Left renal cortex interstitium (tissue), 4 donors: ENCODE data around the gene AFF3. TPM values are rescaled to one million over a fixed set of nuclear protein-coding genes. Genes with fewer than 3 reads are reported as not detected.
A peak's percentile ranks its signal among the peaks of the same experiment; 100 is the strongest.

Experiments used
- DNase-seq, 4 donors: peaks; one replicate each; pipeline ENCODE4 v3.0.0-alpha.2; 2013; ENCODE audit warnings: low read depth in 4 of 4, low spot score in 2 of 4, missing footprints in 1 of 4
- polyA plus RNA-seq, 4 donors: library from polyadenylated mRNA; unstranded; fragments of 120-200 nt; gene quantifications; one replicate each; pipeline ENCODE4 v1.2.1, GENCODE V29; 2013; ENCODE audit not compliant: insufficient read length in 4 of 4

AFF3 gene
- polyA plus RNA-seq, 4 donors = 18.4 to 26.6 (median 24.0) TPM

- DNase-seq = no peak
Observed at GRCh38 chr2:99811544-99811943, 330.8 kb downstream of the AFF3 start.

- no peak for DNase-seq
Observed at GRCh38 chr2:99810225-99810624, 332.2 kb downstream of the AFF3 start.

GRCh38 chr2:99809259-99809900 lies 333.0 kb downstream of the AFF3 start:
- no peak for DNase-seq

DNA sequence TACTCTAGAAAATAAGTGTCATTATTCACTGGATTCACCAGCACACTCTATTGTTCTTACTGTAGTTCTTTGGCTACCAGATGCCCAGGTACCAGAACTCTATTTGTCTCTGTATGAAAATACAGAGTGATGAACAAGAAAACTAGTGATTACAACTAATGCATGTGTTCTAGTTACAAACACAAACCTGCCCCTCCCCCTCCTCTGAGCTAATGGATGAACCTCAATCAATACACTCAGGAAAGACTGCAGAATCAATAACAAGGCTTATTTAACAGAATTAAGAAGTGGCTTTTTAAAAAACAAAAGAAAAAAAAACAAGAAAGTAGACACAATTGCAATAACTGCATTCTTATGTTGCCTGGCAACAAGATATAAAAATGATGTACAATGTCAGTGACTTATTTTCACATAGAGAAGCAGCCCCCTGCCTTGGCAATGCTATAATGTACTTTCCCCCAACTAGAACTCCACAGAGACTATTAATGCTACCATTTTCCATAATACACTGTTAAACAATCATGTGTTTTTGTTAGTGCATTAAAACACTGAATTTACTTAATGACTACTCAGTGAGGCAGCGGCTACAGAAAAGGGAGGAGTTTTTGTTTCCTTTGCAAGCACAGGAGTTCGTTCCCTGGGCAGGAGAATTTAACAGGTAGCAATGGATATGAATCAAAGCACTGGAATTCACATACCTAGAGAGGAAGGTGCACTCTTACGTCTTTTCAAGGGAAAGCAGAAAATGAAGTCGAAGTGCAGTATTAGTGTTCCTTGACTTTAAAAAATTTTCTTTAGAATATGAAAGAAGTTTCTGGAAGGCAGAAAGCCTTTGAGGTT lies 333.8 kb downstream of the AFF3 start:
- no peak for DNase-seq

- no peak for DNase-seq
Observed at GRCh38 chr2:99806758-99807157, 335.6 kb downstream of the AFF3 start.

DNA sequence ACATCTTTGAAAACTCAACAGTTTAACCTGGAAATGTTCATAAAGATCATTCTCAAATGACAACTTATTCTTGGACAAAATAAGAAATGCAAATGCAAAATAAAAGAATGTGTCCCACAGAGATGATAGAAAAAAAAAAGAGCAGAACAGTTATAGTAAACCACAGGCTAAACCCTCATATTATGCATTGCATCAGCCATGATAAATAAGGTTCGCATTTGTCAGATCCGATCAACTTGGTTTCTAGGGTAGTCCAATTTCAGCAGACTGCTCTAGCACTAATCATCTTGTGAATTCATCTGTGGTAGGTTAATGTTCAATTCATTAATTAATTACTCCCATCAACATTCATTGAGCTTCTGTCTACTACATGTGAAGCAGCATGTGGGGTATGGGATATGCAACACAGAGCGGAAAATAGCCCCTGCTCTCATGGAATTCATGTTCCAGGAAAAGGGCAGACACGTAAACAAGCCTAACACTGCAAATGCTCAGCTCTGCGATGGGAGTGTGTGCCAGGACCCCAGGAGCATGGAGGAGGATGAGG lies 336.4 kb downstream of the AFF3 start:
- DNase-seq = no peak

DNA sequence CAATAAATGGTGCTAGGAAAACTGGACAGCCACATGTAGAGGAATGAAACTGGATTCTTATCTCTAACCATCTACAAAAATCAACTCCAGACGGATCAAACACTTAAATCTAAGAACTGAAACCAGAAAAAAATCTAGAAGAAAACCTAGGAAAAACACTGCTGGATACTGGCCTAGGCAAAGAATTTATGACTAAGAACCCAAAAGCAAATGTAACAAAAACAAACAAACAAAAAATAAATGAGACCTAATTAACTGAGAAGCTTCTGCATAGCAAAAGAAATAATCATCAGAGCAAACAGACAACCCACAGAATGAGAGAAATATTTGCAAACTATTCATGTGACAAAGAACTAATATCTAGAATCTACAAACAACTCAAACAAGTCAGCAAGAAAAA lies 338.5 kb downstream of the AFF3 start:
- no peak for DNase-seq

DNA sequence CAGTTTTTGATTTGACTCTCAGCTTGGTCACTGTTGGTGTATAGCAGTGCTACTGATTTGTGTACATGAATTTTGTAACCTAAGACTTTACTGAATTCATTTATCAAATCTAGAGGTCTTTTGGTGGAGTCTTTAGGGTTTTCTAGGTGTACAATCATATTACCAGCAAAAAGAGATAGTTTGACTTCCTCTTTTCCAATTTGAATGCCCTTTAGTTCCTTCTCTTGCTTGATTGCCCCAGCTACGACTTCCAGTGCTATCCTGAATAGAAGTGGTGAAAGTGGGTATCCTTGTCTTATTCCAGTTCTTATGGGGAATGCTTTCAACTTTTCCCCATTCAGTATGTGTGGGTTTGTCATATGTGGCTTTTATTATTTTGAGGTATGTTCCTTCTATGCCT lies 339.7 kb downstream of the AFF3 start:
- DNase-seq = no peak

DNA sequence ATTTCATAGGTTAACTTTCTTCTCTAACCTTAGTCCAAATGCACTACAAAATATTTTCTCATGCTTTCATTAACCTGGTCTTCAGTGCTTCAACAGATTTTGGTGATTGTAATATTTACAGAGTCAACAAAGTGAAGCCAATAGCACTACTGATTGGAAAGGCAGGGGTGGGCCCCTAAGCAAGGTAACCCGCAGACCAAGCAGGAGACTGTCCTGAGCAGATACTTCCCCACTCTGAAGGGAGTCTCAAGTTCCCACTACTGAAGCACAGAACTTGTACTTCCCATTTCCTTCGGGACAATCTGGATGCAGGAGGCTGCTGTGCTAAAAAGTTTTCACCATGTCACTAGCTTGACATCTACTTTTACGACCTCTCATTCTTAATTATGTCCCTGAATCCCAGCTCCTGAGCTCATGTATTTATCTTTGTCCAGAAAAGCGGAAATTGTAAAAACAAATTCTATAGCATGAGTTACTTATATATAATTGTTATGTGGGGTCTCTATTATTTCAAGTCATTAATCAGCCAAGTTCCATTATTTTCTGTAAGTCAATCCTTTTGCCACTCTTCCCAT lies 341.0 kb downstream of the AFF3 start:
- peak in 2 of 4 donors; percentile 25 to 41 for DNase-seq

GRCh38 chr2:99797475-99797874 lies 344.9 kb downstream of the AFF3 start:
- DNase-seq = no peak

- no peak for DNase-seq
Observed at GRCh38 chr2:99794414-99794813, 348.0 kb downstream of the AFF3 start.

DNA sequence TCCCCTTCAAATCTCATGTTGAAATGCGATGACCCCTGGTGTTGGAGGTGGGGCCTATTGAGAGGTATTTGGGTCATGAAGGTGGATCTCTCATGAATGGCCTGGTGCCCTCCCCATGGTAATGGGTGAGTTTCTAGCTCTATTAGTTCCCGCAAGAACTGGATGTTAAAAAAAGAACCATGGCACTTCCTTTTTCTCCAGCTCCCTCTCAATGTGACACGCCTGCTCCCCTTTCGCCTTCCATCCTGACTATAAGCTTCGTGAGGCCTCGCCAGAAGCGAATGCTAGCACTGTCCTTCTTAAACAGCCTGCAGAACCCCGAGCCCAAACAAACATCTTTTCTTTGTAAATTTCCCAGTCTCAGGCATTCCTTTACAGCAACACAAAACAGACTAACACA lies 349.4 kb downstream of the AFF3 start:
- no peak for DNase-seq

- DNase-seq = no peak
Observed at GRCh38 chr2:99789849-99790248, 352.5 kb downstream of the AFF3 start.

GRCh38 chr2:99787769-99788382 lies 354.5 kb downstream of the AFF3 start:
- DNase-seq = no peak

DNA sequence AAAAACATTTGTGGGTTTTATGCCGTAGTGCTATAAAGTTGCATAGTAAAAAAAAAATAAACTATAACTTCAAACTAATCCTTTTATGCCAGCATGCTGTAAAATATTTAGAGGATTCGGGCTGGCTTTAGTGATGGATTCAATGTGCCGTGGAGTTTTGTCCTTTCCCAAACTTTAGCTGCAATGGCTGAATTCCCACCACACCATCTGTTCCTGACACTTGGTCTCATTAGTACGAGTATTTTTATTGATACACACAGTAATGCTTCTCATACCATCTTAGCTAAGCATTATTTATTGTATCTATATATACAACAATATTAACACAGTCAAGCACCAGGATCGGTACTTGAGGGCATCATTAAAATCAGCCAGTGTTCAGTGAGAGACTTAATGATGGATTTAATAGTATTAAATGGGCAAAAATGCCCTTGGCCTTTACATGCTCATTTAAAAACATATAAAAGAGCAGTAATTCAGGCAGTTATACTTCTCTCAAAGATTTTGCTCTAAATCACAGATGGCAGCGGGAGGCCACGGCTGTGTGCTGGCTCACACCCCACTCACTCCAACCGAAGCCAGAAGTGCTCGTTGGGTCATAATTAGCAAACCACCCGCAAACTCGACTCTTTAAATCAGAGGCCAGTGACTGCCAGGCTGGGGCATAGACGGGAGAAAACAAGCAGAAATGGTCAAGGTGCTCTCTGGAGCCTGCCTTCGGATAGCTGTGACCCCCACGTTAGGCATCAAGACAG lies 355.6 kb downstream of the AFF3 start:
- no peak for DNase-seq

DNA sequence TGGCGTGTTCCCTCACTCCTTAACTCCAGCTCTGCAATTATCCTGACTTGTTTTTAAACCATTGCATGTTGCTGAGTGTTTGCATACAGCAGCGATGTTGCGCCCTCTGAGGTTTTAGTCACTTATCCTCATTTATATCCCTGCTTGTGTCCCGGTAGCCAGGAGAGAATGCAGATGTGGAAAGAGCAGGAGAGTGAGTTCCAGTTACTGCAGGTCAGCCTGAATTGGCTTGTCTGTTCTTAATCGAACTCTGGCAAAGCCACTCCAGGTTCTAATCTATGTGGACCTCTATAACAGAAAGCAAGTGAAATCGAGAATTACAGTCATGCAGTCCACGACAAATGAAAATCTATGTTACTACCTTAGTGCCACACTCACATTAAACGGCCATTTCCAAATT lies 357.4 kb downstream of the AFF3 start:
- no peak for DNase-seq

GRCh38 chr2:99784282-99784681 lies 358.1 kb downstream of the AFF3 start:
- no peak for DNase-seq

GRCh38 chr2:99780276-99780675 lies 362.1 kb downstream of the AFF3 start:
- DNase-seq = no peak

GRCh38 chr2:99779276-99779675 lies 363.1 kb downstream of the AFF3 start:
- no peak for DNase-seq

DNA sequence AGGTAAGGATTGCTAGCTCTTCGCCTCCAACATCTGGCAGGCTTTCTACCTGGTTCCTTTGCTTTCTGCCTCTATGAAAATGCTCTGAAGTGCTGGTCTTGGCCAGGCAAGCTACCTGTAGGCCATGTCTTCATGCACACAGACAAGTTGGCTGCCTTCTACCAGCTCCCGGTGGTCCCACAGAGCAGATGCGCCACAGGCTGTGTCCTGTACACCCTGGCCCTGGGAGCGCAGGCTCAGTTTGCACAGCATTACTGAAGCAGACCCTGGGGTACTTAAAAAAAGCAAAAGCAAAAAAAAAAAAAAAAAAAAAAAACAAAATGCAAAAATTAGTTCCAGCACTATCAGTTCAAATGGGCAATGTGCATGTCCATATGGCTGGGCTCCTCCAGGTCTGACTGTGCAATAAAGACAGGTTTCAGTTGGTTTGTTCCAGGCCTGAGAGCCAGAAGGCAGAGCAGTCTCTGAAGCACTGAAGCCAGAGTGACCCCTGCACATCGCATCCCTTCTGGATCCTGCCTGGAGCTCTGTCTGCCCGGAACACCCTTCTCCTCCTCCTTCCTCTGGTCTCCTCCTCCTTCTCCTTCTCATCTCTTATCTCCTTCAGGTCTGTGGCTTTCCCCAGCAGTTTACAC lies 364.6 kb downstream of the AFF3 start:
- no peak for DNase-seq
